HepG2 (cell line): Measurements from ENCODE around the gene CBFA2T2. TPM values are rescaled to one million over a fixed set of nuclear protein-coding genes. Genes with fewer than 3 reads are reported as not detected.

Source experiments
- ATAC-seq: fragments of 200-7000 bp; cut with Tn5 transposase; 3 replicates; pipeline ENCODE4 v1.9.1; 2020; ENCODE audit warnings: mild to moderate bottlenecking, moderate library complexity
- BruUV-seq: library from RNA; stranded (reverse); fragments of 400-500 nt; replicated peaks from 2 replicates; lab custom pipeline; 2021; lab: Mats Ljungman, UMichigan
- CTCF ChIA-PET: fragments of 300-600 bp; formaldehyde crosslinking; extraction: SDS; loops from one replicate; lab custom pipeline; 2021; ENCODE audit warnings: low total read pairs, inconsistent platforms, low intra/inter-chr PET ratio; lab: Yijun Ruan, JAX
- POLR2A ChIA-PET: fragments of 350-600 bp; sonication (Branson Sonifier 250); formaldehyde crosslinking; loops from one replicate; lab custom pipeline; 2020; ENCODE audit warnings: antibody characterized with exemption, inconsistent platforms; lab: Yijun Ruan, JAX
- DNase-seq: peaks from one replicate; pipeline ENCODE4 v3.0.0-alpha.2; 2015; ENCODE audit warnings: low spot score
- FAIRE-seq: peaks from 3 replicates; lab custom pipeline; 2011; peaks lifted over from hg19 to GRCh38; lab: Jason Lieb, UNC
- H2AFZ ChIP-seq: one replicate; pipeline ENCODE4 v1.6.1; 2011; ENCODE audit warnings: low read length, inconsistent platforms
- H3K27ac ChIP-seq: fragments of 300-600 bp; 3 replicates; pipeline ENCODE4 v1.8.0; 2011; ENCODE audit warnings: mixed run types, mild to moderate bottlenecking, mixed read lengths, low read length, inconsistent platforms; ENCODE audit not compliant: insufficient read depth; ENCODE audit errors: extremely low read length
- H3K27me3 ChIP-seq, 2 experiments: fragments of 200-600 bp in 1 of 2; 2 replicates in 1 of 2; 3 replicates in 1 of 2; pipeline versions ENCODE4 v1.6.0 to v1.8.0; 2011; ENCODE audit warnings: low read length in 2 of 2, mild to moderate bottlenecking in 2 of 2, moderate library complexity in 2 of 2, inconsistent platforms in 1 of 2; ENCODE audit not compliant: insufficient read depth in 2 of 2, control insufficient read depth in 1 of 2
- H3K36me3 ChIP-seq, 2 experiments: fragments of 200-600 bp in 1 of 2; replicated peaks in 1 of 2; 2 replicates in 1 of 2; 3 replicates in 1 of 2; pipeline versions ENCODE4 v1.5.1 to v1.8.0; 2011; ENCODE audit warnings: low read length in 2 of 2, inconsistent platforms in 1 of 2; ENCODE audit not compliant: insufficient read depth in 2 of 2, control insufficient read depth in 1 of 2
- H3K4me1 ChIP-seq: 2 replicates; pipeline ENCODE4 v1.5.1; 2012; ENCODE audit warnings: low read length, inconsistent platforms; ENCODE audit not compliant: insufficient read depth
- H3K4me2 ChIP-seq: 2 replicates; pipeline ENCODE4 v1.6.0; 2011; ENCODE audit warnings: low read depth, low read length, inconsistent platforms
- H3K4me3 ChIP-seq, 3 experiments: fragments of 200-600 bp in 1 of 3; sonication (generic), shearing (Covaris generic) in 1 of 3; replicated peaks in 1 of 3; 2 replicates each; pipeline ENCODE4 v1.5.1; 2011 to 2016; ENCODE audit warnings: low read length in 3 of 3, inconsistent platforms in 2 of 3, low read depth in 2 of 3, mild to moderate bottlenecking in 2 of 3, control low read depth in 1 of 3, mixed read lengths in 1 of 3; ENCODE audit not compliant: insufficient read depth in 1 of 3
- H3K79me2 ChIP-seq: one replicate; pipeline ENCODE4 v1.6.1; 2011; ENCODE audit warnings: low read length, inconsistent platforms; ENCODE audit not compliant: insufficient read depth
- H3K9ac ChIP-seq: 2 replicates; pipeline ENCODE4 v1.6.0; 2011; ENCODE audit warnings: mild to moderate bottlenecking, low read depth, low read length, inconsistent platforms; ENCODE audit not compliant: insufficient read depth
- H3K9me3 ChIP-seq: 2 replicates; pipeline ENCODE4 v1.5.1; 2012; ENCODE audit warnings: mild to moderate bottlenecking, low read length
- H4K20me1 ChIP-seq: 2 replicates; pipeline ENCODE4 v1.6.0; 2011; ENCODE audit warnings: inconsistent platforms, mild to moderate bottlenecking, low read length, moderate library complexity; ENCODE audit not compliant: insufficient read depth
- AKNA ChIP-seq: sonication (generic); formaldehyde crosslinking; IDR thresholded peaks from 2 replicates; pipeline ENCODE4 v1.4.0; 2020; ENCODE audit warnings: missing genetic modification reagents, borderline replicate concordance
- NPAS2 ChIP-seq: sonication (generic); formaldehyde crosslinking; IDR thresholded peaks from 2 replicates; pipeline ENCODE4 v1.8.0; 2022; ENCODE audit warnings: mild to moderate bottlenecking, missing genetic modification reagents, borderline replicate concordance
- SMYD3 ChIP-seq: sonication (generic); formaldehyde crosslinking; IDR thresholded peaks from 2 replicates; pipeline ENCODE4 v1.8.1; 2023; ENCODE audit warnings: mild to moderate bottlenecking, missing genetic modification reagents
- TARDBP ChIP-seq: sonication (generic); formaldehyde crosslinking; IDR thresholded peaks from 2 replicates; pipeline ENCODE4 v1.8.0; 2022; ENCODE audit warnings: mild to moderate bottlenecking, missing genetic modification reagents
- ZBTB7B ChIP-seq: sonication (generic); formaldehyde crosslinking; IDR thresholded peaks from 2 replicates; pipeline ENCODE4 v1.4.0; 2020; ENCODE audit warnings: missing genetic modification reagents
- ZNF234 ChIP-seq: sonication (generic); formaldehyde crosslinking; conservative IDR thresholded peaks from 2 replicates; pipeline ENCODE4 v1.5.1; 2020; ENCODE audit warnings: mild to moderate bottlenecking, missing genetic modification reagents
- ZNF317 ChIP-seq: sonication (generic); formaldehyde crosslinking; IDR thresholded peaks from 2 replicates; pipeline ENCODE4 v1.5.0; 2020; ENCODE audit warnings: mild to moderate bottlenecking, missing genetic modification reagents
- ZNF546 ChIP-seq: sonication (generic); formaldehyde crosslinking; conservative IDR thresholded peaks from 2 replicates; pipeline ENCODE4 v1.8.1; 2023; ENCODE audit warnings: mild to moderate bottlenecking, missing genetic modification reagents
- ZSCAN29 ChIP-seq: sonication (generic); formaldehyde crosslinking; conservative IDR thresholded peaks from 2 replicates; pipeline ENCODE4 v1.4.0; 2020; ENCODE audit warnings: mild to moderate bottlenecking, missing genetic modification reagents
- WGBS: methylation state at CpG from one replicate; pipeline ENCODE4 v1.1.6; 2017; ENCODE audit warnings: low lambda C conversion rate; 5-methylcytosine and 5-hydroxymethylcytosine counted together
- in situ Hi-C: cut with HindIII; loops from 2 replicates; pipeline ENCODE4 v1.10.0; 2017; ENCODE audit warnings: low pct_unique_long_range_greater_than_20kb; ENCODE audit not compliant: extremely low pct_ligation_motif_present
- intact Hi-C: fragments of 100-400 bp; cut with micrococcal nuclease; formaldehyde crosslinking; loops from one replicate; pipeline ENCODE4 v1.10.0; 2022; ENCODE audit not compliant: unreplicated experiment
- polyA plus RNA-seq, 8 experiments: library from polyadenylated mRNA; depleted of rRNA in 3 of 8; stranded (reverse) in 7 of 8; unstranded in 1 of 8; fragments of >200 nt; fragmentation: Illumina TruSeq in 4 of 8; extraction: Trizol in 4 of 8; gene quantifications; 2 replicates each; pipeline versions ENCODE4 v1.2.1 to v1.2.3, GENCODE V29; 2011 to 2016; ENCODE audit warnings: low read depth in 4 of 8, missing spikeins in 1 of 8, mixed read lengths in 1 of 8; ENCODE audit not compliant: insufficient read depth in 1 of 8
- total RNA-seq, 5 experiments: library from RNA; depleted of rRNA; stranded (reverse); fragments of >200 nt; fragmentation: Illumina TruSeq; extraction: Trizol; gene quantifications; 2 replicates each; pipeline ENCODE4 v1.2.3, GENCODE V29; 2016; ENCODE audit warnings: low read depth in 1 of 5

Gene CBFA2T2
- total and polyA plus RNA-seq, 2 of the 13 experiments (the other 11 are each of a cell fraction or from before 2014, with no cell fraction given) = 6.3 to 21.2 TPM

GRCh38 chr20:33556246-33556645 is 66.3 kb downstream of the CBFA2T2 start:
- Histone ChIP-seq H3K79me2 (peaks cover 14% of the 10 kb centered on the region), H3K4me1 (peaks cover 58% of the 10 kb centered on the region), H3K4me2 (no peak overlapping the region), H3K9me3 (no peaks in the 10 kb centered on the region), H3K36me3 (no peaks in the 10 kb centered on the region; a peak in 2 of 5 replicates), H3K9ac (no peak overlapping the region), H3K27ac (peak overlapping the region; percentile 39), H4K20me1 (no peaks in the 10 kb centered on the region), H2AFZ (no peak overlapping the region), H3K4me3 (no peak overlapping the region), H3K27me3 (no peaks in the 10 kb centered on the region)
- no TSS peak for BruUV-seq
- POLR2A ChIA-PET = no interaction called here
- no peak for TF ChIP-seq ZNF546
- TF ChIP-seq TARDBP (CRISPR knock-in tag) = peak; percentile 3; the same call in 1 of the 2 replicates
- 0 out of 2 replicates have a peak, but pooled peaks have one; percentile 4 for TF ChIP-seq ZNF317 (CRISPR knock-in tag)
- TF ChIP-seq ZBTB7B (CRISPR knock-in tag) = no peak
- TF ChIP-seq SMYD3 (CRISPR knock-in tag) = 0 out of 2 replicates have a peak, but pooled peaks have one; percentile 21
- TF ChIP-seq AKNA (CRISPR knock-in tag) = no peak
- 0 out of 2 replicates have a peak, but pooled peaks have one; percentile 51 for TF ChIP-seq ZSCAN29 (CRISPR knock-in tag)
- TF ChIP-seq ZNF234 (CRISPR knock-in tag) = no peak
- no peak for TF ChIP-seq NPAS2
- in situ Hi-C loops (no loop called here), intact Hi-C loops (no loop called here)
- 97% methylated on average over 3 of the region's 3 CpGs for WGBS
- ATAC-seq = no peak
- no peak for FAIRE-seq
- CTCF ChIA-PET = no interaction called here
- DNase-seq = no peak
